GM18498 (cell line): ENCODE results near the gene CAMTA1.

Source experiments
- ATAC-seq: cut with Tn5 transposase; IDR thresholded peaks from one replicate; pipeline ENCODE4 v1.9.1; 2021; ENCODE audit warnings: mild to moderate bottlenecking, moderate library complexity; ENCODE audit not compliant: unreplicated experiment

Gene CAMTA1

DNA sequence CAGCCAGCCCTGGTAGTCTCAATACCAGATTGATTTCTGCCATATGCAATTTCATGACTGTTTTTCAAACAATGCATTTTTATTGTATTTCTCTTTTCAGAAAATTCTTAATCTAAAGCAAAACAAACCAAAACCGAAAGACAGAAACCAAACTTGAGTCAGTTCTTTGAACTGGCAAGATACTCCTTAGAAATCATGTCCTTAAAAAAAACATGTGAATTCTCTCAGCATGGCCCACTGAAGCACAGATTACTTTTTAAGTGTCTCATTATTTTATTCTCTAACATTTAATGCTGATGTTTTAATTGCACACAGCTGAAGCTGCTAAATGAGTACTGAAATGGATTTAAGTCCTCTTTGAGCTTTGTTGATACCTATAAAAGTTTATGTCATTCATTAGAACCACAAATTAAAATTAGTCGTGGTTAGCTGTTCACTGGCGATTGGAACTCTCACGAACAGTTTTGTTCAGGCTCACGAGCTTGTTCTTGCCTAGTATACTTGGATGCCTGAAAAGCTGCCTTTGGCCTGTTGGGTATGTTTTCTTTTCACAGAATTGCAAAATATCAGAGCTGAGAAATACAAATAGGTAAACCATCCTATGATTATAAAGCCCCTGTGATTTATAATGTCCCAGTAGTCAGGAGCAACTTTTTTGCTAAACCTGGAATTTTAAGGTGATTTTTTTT lies 87.5 kb downstream of the CAMTA1 start:
- no peak for ATAC-seq

DNA sequence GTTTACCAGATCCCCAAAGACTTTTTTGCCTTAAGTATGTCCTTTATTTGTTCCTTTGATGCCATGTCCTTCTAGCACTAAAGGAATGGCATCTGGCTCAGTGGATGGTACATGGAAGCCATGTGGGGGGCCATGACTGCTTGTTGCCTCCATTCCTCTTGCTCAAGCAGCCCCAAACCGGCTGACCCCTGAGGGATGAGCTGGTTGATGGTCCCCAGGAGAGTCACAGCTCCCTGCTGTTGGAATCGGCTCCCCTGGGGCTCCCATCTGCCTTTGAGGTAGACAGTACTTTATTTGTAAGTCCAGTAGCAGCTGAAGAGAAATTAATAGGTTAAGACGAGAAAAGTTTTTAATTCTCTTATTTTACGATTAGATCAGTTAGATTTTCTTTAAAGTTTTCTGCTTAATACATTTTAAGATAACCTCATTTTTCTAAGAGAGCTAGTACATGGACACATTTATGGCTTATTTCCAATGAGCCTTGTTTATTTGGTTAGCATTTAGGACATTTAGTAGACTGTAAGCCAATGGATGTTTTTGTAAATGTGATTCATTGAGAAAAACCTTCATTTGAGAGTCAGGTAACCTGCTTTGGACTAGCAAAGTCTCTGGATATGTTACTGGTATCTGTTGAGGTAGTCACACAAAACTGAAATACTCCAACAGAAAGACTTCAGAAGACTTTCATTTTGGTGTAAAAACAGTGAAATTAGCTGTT lies 88.2 kb downstream of the CAMTA1 start:
- no peak for ATAC-seq

DNA sequence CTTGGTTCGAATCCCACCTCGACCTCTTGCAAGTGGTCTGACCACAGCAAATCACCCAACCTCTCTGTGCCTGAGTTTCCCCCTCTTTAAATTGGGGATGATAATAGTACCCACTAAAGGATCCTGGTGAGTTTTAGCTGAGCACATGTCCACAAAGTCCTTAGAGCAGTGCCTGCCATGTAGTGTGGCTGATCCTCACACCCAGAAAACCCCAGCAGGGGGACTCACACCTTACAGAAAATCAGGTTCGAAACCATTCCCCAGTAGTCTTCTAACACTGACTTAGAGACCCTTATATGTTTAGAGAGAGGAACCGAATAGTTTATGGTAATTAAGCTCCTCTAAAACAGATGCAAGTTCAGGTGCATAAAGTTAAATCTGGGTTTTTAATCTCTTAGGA lies 89.0 kb downstream of the CAMTA1 start:
- no peak for ATAC-seq

DNA sequence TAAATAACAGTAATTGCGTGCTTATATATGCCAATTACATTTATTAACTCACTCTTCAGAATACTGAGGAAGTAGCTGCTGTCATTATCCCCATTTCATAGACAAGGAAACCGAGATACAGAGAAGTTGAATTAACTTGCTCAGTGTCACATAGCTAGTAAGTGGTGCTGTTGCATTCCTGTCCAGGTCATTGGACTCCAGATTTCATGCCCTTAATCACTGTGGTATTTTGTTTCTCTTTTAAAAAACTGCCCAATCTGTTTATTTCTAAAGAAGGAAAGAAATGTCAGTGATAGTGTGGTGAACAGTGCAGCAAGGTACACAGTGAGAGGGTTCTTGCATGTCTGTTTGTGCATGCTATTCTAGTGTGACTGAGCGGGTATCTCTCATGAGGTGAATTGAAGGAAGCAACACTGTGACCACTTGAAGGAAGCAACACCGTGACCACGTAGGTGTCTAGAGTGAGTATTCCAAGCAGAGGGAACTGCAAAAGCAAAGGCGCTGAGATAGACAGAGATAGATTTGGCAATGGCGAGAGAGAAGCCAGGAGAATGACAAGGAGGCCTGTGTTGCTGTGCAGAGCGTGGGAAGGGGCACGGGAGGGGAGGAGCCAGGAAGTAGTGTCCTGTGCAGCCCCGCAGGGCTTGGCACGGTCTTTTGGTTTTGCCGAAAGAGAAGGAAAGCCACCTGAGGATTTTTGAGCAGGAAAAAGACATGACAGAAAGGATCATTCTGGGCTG lies 95.9 kb downstream of the CAMTA1 start:
- ATAC-seq, result no peak

DNA sequence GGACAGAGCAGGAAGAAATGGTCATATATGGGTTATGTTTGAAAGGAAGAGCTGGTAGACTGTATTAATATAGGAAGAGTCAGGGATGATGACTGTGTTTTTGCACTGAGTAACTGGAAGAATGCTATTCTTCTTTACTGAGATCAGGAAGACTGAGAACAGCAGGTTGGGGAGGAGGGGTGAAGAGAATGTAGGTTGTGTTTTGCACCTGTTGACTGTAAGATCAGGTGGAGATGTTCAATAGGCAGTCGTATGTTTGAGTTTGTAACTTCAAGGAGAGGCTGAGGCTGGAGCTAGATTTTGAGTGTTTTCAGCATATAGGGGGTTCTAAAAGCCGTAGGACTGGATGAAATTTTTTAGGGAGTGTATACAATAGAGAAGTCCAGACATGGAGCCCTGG lies 97.2 kb downstream of the CAMTA1 start:
- ATAC-seq, result no peak

DNA sequence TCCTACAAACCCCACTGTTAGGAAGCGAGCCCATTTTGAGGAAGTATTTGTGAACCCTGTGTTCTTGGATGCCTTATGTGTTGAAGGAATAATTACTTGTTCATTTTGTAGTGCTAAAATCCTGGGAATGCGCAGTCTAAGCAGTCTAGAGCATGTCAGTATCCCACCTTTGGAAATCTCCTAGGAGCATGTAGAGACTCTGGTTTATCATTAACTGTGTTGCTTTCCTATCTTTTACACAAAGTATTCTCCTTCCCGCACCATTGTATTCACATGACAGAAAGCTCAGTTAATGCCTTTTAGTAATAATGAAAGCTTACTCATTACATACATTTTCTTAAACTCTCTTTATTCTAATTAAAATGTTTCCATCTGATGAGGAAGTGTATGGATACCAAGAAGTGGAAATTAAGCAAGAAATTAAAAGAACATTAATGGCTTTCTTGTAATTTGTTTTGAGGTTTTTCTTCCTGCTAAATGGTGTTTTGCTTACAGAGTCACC lies 99.4 kb downstream of the CAMTA1 start:
- no peak for ATAC-seq

DNA sequence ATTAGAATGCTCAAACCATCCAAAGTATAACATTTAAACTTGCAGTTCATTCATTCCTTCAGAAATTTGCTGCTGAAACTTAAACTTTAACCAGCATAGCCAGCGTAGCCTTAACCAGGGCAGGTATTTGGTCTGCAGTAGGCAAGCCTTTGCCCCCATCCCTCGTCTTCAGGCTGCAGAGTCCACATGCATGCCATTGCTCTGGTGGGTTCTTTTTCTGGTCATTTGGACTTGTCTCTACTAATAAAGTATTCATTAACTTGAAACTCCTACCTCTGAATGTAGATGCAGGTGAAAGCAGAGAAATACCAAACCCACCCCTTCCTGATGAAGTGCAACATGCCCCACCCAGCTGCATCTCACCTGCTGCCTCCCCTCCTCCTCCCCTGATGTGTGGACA lies 100.2 kb downstream of the CAMTA1 start:
- ATAC-seq, result no peak

DNA sequence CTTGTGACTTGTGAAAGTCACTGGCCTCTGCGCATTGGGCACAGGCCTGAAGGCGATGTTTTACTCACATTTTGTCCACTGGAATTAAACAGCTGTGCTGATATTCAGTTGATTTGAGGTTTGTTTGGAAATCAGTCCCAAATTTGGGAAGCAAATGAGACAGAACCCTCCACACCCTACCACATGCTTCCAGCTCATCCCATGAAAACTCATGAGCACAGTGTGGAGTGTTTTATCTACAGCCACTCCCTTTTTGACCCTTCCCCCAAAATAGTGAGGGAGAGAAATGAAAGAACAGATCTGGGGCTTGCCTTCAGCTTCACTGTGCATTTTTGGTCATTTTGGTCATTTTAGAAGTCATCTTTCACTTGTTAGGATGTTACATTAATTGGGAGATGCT lies 101.3 kb downstream of the CAMTA1 start:
- ATAC-seq, result no peak

DNA sequence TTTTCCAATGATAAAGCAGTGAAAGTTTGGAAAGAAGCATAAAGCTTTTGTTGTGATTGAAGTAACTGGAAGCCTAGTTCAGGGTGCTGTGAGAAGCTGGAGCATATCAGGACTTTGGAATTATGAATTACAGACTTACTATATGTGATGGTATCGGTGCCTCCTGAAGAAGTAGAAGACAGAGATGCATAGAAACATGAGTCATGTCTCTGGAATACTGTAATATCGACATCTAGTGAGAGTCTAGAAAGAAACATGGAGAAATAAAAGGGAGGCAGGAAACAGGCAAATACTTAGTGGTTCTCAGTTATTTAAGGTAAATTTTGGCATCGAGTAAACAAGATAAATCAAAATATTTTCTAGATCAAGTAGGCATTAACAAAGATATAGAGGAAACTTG lies 103.0 kb downstream of the CAMTA1 start:
- ATAC-seq, result no peak

DNA sequence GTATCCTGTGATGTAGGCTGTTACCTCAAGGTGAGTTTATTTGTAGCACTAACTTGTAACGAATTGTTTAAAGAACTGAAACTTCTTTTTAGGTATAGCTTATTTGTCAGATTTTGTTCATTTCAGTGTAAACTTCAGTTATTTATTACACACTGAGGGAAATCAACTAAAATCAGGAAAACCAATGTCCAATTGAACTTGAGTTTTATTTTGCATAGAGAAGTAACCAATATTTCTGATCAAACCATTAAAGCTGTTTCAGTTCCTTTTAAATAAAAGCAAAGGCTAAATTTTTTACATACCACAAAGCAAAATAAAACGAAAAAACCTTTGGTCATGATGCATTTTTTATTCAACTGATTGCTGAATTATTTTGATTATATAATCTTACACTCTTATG lies 103.6 kb downstream of the CAMTA1 start:
- ATAC-seq, result no peak

DNA sequence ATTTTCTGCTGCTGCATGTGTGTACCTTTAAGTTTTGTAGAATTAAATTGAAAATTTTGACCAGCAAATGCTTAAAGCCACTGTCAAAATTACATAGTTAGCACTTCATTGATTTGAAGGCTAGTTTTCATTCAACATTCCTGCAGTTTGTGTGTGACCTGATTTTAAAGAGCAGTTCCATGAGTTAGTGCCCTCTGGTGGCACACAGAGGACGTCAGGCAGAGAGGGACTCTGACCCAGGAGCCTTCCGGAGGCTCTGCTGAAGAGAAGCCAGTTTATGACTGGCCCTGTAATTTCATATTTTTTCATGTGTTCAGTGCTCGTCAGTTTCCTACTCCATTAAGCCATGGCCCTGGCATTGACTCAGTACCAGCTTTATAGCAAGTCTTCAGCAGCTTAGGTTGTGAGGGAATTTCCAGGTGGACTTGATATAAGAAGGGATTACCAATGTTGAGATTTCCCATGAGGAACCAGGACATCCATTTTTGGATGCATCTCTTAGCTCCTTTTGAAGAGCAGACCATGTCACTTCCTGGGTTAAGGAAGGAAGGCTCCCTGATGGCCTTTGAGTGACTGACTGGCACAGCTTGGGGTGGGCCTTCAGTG lies 104.7 kb downstream of the CAMTA1 start:
- no peak for ATAC-seq

DNA sequence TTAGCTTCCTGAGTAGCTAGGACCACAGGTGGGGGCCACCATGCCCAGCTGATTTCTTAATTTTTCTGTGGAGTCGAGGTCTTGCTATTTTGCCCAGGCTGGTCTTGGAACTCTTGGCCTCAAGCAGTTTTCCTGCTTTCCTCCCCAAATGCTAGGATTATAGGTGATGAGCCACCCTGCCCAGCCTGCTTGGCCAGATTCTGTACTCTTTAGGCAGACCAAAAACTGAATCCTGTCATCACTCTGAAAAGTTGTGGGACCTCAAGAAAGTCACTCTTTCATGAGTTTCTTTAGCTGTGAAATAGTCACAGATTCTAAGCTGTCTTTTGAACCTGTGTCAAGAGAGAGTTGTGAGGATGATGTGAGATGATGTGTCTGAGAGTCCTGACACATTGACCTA lies 105.4 kb downstream of the CAMTA1 start:
- ATAC-seq, result no peak

DNA sequence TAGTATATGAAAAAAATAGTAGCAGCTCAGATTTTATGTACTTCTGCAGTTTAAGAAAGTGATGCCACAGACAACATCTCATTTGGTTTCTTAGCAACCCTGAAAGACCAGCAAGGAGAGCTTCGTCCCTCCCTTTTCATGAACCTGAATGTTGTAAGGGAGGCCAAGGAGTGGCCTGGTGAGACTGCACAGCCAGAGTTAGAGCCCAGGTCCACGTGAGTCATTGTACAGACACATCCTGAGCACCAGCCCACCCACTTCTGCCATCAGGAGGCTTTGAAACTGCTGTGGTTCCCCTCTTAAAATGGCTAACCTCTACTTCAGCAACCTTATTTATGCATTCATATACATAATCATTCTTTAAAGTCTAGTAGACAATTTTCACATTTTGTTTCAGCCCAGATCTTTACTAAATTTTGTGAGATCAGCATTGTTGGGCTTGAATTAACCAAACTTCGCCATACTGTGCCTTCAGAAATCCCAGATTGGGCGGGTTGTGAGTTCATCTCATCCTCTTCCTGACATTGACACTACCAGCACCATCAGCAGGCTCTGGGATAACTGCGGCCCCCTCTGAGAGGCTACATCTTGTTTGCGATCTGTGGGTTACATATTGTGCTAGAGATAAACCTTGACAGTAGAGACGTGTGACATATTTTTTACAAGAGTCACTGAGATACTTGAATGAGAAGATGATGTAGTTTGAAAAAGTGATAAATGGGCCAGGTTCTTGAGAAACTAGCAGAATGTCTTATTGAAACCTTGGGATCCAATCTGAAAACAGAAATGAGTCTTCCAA lies 106.7 kb downstream of the CAMTA1 start:
- no peak for ATAC-seq

DNA sequence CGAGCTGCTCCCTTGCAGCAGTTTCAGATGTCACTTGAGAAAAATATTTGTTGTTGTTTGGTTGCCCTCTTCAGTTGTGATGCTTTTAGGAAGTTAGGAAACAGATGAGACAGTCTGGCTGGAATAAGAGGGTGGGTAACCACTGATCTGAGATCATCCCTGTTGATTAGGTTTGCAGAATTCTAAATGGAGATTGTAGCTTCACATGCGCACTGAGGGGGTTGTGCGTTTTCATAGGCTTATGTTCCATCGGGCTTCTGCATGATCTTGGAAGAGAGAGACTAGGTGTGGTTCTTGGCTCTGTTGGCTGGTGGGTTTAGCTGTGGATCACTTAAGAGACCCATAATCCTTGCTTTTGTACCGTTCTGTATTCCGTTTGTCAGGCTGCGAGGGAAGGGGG lies 108.1 kb downstream of the CAMTA1 start:
- ATAC-seq, result no peak

DNA sequence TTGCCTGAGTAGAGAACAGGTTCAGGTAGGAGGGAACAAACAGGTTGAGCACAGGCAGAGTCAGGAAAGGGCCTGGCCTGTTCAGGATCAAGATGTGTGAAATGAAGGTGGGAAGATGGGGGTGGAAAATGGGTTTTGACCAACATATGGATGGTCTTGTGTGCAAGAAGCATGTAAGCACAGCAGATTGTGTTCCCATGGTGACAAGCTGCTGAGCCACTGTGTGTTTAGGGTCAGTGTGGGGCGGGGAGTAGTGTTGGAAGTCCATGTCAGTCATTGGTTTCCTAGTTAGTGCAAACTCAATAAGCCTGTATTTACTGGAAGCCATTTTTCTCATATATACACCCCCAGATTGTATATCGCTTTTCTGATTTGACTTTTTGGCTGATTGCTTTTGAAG lies 111.9 kb downstream of the CAMTA1 start:
- ATAC-seq, result no peak

DNA sequence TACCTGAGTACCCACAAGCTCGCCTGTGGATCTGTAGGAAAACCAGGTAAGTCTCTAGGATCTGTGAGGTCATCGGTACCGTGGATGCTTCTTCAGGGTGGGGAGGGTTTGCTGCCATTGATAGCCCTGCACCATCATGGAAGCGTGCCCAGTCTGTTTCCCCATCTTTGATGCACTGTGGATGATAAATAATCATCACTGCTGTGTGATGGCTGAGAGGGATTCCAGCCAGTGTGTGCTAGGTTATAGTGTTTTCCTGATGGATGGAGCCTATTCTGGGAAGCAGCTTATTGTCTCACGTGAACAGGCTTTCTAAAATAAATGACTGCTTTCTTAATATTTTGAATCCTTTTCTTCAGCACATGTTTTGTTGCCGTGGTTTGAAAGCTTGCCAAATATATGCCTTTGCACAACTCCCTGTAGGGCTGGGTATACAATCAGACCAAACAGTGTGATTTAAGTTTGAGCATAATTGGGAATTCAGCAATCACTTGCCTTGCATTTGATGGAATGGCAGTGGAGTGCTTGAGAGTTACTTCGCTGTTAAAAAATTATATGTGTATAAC lies 113.8 kb downstream of the CAMTA1 start:
- ATAC-seq, result no peak

DNA sequence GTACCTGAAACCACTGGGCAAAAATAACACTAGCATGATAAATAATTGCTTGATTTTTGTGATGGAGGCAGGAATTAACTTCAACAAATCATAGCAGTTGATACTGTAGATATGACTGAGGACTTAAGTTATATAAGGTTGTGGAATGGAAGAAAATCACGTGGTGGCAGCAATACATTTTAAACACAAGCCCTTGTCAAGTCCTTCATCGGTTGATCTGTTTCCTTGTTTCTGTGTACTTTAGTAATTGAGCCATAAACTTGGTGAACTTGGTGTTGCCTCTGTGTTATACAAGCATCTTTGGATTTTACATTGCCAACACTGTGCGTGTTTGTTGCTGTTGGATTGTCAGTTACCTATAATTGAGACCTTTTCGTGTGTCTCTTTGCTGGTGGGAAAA lies 114.4 kb downstream of the CAMTA1 start:
- ATAC-seq, result no peak

DNA sequence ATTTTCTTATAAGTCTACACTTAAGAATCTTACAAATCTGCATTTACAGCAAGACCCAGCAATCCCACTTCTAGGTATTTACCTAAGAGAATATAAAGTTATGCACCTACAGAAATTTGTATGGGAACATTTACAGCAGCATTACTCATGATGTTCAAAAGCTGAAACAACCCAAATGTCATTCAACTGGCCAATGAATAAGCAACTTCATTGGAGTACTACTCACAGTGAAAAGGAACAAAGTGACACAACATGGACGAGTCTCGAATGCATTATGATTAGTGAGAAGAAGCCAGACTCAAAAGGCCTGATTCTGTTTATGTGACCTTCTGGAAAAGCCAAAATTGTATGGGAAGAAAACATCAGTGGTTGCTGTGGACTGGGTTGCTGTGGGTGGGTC lies 116.9 kb downstream of the CAMTA1 start:
- no peak for ATAC-seq

DNA sequence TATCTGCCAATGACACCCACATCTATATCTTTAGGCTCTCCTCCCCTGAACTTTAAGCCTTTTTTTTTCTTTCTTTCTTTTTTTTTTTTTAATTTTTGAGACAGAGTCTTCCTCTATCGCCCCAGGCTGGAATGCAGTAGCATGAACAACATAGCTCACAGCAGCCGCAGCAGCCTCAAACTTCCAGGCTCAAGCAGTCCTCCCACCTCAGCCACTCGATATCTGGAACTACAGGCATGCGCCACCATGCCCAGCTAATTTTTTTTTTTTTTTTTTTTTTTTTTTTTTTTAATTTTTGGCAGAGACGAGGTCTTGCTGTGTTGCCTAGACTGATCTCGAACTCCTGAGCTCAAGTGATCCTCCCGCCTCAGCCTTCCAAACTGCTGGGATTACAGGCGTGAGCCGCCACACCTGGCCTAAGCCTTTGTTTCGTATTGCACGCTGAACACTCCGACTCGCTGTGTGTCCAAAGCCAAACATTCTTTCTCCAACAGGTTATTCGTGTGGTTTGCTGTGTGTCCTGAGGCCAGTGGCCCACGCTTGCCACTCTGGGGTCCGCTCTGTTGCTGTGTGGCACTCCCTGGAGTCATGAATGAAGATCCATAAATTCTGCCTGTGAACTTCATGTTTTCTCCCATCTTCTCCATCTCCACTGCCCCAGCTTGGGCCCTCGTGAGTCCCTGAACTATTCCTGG lies 119.4 kb downstream of the CAMTA1 start:
- no peak for ATAC-seq

DNA sequence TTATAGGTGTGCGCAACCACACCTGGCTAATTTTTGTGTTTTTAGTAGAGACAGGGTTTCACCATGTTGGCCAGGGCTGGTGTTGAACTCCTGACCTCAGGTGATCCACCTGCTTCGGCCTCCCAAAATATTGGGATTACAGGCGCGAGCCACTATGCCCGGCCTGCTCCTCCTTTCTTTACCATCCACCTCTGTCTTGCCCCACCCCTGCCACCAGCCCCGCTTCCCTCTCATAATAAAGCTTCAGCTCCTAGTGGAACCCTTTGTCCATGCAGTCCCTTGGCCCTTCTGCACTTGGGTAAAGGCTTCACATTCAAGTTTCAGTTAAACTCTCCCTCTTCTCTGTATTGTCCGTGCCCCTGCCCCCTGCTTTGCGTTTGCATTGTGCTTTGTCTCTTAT lies 120.1 kb downstream of the CAMTA1 start:
- no peak for ATAC-seq
